ENCODE measurements around the gene ASIP.

GRCh38 chr20:34232494-34233087 lies 8.6 kb upstream of the ASIP start:
- TF ChIP-seq POLR2A (IDR thresholded peaks at IDR 0.05) (no peak), CTCF (IDR thresholded peaks at IDR 0.05) (no peak), EP300 (IDR thresholded peaks at IDR 0.05) (no peak)

Measured in gastroesophageal sphincter (tissue), 3 donors.